ENCODE data around the gene GJB6. TPM values are rescaled to one million over a fixed set of nuclear protein-coding genes. Genes with fewer than 3 reads are reported as not detected.
"Not testable (repeated sequence)": the region's sequence is repeated elsewhere in the genome, so short reads cannot be mapped to it uniquely, and the experiment has no call there.

The GJB6 gene
- total RNA-seq = under 1 TPM in 2 of 8 experiments, not detected in 6; 0.19 to 0.50 TPM

DNA sequence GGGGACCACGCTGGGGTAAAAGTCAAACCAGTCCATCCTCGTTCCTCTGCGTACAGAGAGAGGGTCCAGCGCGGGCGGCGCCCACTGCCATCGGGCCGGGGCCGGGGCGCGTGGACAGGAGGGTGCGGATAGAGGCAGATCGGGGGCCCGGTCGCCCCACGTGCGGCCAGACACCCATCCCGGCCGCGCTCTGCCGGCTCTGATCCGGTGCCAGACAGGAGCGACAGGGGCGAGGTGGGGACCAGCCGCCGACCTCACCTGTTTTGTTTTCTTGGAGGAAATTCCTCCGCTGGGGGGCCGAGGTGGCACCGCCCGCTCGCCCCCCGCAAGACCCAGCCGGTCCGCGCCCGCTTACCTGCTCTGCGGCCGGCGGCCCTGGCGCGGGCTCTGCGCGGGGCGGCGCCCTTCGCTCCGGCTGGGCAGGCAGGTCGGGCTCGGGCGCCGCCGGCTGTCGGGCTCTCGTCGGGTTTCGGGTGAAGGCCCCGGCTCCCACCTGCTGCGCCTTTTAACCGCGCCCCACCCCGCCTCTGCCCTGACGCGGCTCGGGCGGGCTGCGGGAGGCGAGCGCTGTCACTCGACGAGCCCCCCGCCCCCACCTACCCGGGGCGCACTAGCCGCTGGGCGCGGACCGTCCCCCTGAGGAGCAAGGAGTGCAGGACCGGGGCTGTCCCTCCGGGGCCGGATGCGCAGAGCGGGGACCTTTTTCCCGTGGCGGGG is at the start of gene GJB6:
Gene GJB6, minus strand, starts transcription at position 481 of the 717 bp plus-strand sequence. CDS start 8,839 bp downstream, outside the sequence.
- Histone ChIP-seq H3K27ac (no peak within 1 kb of the TSS), H3K4me1 (replicated peaks in 1 of 2) (no peaks in the 10 kb centered on the region), H3K4me3 (peak within 1 kb of the TSS in 3 of 5 donors; percentile 14 to 16 (median 15))
- in situ Hi-C loops (cut with MboI; ENCODE audit: low pct_unique_long_range_greater_than_20kb in 2 of 9, low sequenced_read_pairs in 9 of 9, unreplicated experiment in 9 of 9) = no loop called here
- peak in 5 of 8 experiments; percentile 16 to 82 (median 43) for ATAC-seq (replicated peaks in 6 of 8)
- WGBS, 10 experiments = 0 to 20% (median 2%) methylated on average over 2 to 5 of the region's 85 CpGs; no CpG with 5 or more reads in 6 of the 10 experiments

- in situ Hi-C loops (cut with MboI; ENCODE audit: low pct_unique_long_range_greater_than_20kb in 2 of 9, low sequenced_read_pairs in 9 of 9, unreplicated experiment in 9 of 9); H3K27ac ChIP-seq; ATAC-seq (replicated peaks in 6 of 8); H3K4me3 ChIP-seq; H3K4me1 ChIP-seq (replicated peaks in 1 of 2): not testable (repeated sequence)
- 45 to 100% (median 90%) methylated on average over 1 to 5 of the region's 5 CpGs; no CpG with 5 or more reads in 1 of the 10 experiments for WGBS, 10 experiments
Measured at GRCh38 chr13:20276901-20277300, 44.8 kb upstream of the GJB6 start.

DNA sequence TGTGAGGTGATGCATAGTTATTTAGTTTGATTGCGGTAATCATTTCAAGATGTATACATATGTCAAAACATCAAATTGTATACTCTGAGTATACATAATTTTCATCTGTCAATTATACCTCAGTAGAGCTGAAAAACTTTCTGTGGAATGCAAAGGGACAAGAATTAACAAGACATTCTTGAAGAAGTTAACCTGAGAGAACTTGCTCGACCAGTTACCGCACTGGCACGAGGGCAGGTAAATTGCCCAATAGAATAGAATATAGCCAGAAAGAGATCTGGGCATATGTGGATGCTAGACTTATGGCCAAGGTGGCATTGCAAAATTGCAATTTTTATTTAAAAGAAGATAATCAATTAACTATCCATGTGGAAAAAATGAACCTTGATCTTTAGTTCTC is 42.3 kb upstream of the GJB6 start:
- Histone ChIP-seq H3K27ac (no peak overlapping the region), H3K4me3 (no peak overlapping the region), H3K4me1 (replicated peaks in 1 of 2) (no peaks in the 10 kb centered on the region)
- in situ Hi-C loops (cut with MboI; ENCODE audit: low pct_unique_long_range_greater_than_20kb in 2 of 9, low sequenced_read_pairs in 9 of 9, unreplicated experiment in 9 of 9) = no loop called here
- 53 to 97% (median 82%) methylated on average over 2 to 4 of the region's 4 CpGs; no CpG with 5 or more reads in 2 of the 10 experiments for WGBS, 10 experiments
- no peak for ATAC-seq (replicated peaks in 6 of 8)

- in situ Hi-C loops (cut with MboI; ENCODE audit: low pct_unique_long_range_greater_than_20kb in 2 of 9, low sequenced_read_pairs in 9 of 9, unreplicated experiment in 9 of 9) = no loop called here
- no peak for ATAC-seq (replicated peaks in 6 of 8)
- Histone ChIP-seq H3K4me3 (no peak overlapping the region), H3K27ac (no peak overlapping the region), H3K4me1 (replicated peaks in 1 of 2) (no peaks in the 10 kb centered on the region)
- WGBS, 10 experiments = 0 to 95% (median 62%) methylated on average over 1 to 12 of the region's 17 CpGs; no CpG with 5 or more reads in 1 of the 10 experiments
Measured at GRCh38 chr13:20272588-20273171, 40.6 kb upstream of the GJB6 start.

GRCh38 chr13:20272104-20272503 is 40.0 kb upstream of the GJB6 start:
- in situ Hi-C loops (cut with MboI; ENCODE audit: low pct_unique_long_range_greater_than_20kb in 2 of 9, low sequenced_read_pairs in 9 of 9, unreplicated experiment in 9 of 9) = no loop called here
- Histone ChIP-seq H3K27ac (no peak overlapping the region), H3K4me1 (replicated peaks in 1 of 2) (no peaks in the 10 kb centered on the region), H3K4me3 (no peak overlapping the region)
- 50 to 83% (median 60%) methylated on average over 1 to 2 of the region's 2 CpGs; no CpG with 5 or more reads in 5 of the 10 experiments for WGBS, 10 experiments
- no peak for ATAC-seq (replicated peaks in 6 of 8)

DNA sequence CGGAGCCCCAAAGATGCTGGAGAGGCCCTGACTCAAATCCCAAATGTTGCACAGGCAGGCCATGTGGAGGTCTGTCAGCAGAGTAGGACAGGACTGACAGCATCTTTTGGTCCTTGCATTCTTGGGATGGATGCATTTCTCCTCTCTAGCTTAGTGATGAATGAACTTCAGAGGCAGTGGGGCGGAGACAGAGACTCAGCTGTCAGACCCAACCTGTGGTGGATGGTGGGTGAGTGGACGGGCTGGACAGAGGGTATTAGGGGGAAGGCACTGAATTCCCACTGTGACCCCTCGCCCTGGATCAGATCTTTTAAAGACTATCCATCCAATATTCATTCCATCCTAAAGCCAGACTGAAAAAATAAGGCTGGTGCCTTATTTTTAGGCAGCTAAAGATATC is 39.3 kb upstream of the GJB6 start:
- Histone ChIP-seq H3K4me1 (replicated peaks in 1 of 2) (no peaks in the 10 kb centered on the region), H3K27ac (no peak overlapping the region), H3K4me3 (no peak overlapping the region)
- in situ Hi-C loops (cut with MboI; ENCODE audit: low pct_unique_long_range_greater_than_20kb in 2 of 9, low sequenced_read_pairs in 9 of 9, unreplicated experiment in 9 of 9) = no loop called here
- WGBS, 10 experiments = 0 to 100% (median 61%) methylated on average over 1 to 3 of the region's 4 CpGs; no CpG with 5 or more reads in 2 of the 10 experiments
- no peak for ATAC-seq (replicated peaks in 6 of 8)

- no peak overlapping the region for H3K27ac ChIP-seq
- ATAC-seq (replicated peaks in 6 of 8) = peak in 1 of 8 experiments; percentile 52
- H3K4me3 ChIP-seq = no peak overlapping the region
- in situ Hi-C loops (cut with MboI; ENCODE audit: low pct_unique_long_range_greater_than_20kb in 2 of 9, low sequenced_read_pairs in 9 of 9, unreplicated experiment in 9 of 9) = no loop called here
- WGBS, 10 experiments = 4 to 76% (median 63%) methylated on average over 1 to 8 of the region's 9 CpGs; no CpG with 5 or more reads in 1 of the 10 experiments
- no peaks in the 10 kb centered on the region for H3K4me1 ChIP-seq (replicated peaks in 1 of 2)
Measured at GRCh38 chr13:20270163-20270865, 38.2 kb upstream of the GJB6 start.

- no peak overlapping the region for H3K4me3 ChIP-seq
- 20 to 100% (median 80%) methylated on average over 1 to 8 of the region's 9 CpGs; no CpG with 5 or more reads in 1 of the 10 experiments for WGBS, 10 experiments
- no peaks in the 10 kb centered on the region for H3K4me1 ChIP-seq (replicated peaks in 1 of 2)
- in situ Hi-C loops (cut with MboI; ENCODE audit: low pct_unique_long_range_greater_than_20kb in 2 of 9, low sequenced_read_pairs in 9 of 9, unreplicated experiment in 9 of 9) = no loop called here
- H3K27ac ChIP-seq = no peak overlapping the region
- no peak for ATAC-seq (replicated peaks in 6 of 8)
Measured at GRCh38 chr13:20264271-20265018, 32.3 kb upstream of the GJB6 start.

DNA sequence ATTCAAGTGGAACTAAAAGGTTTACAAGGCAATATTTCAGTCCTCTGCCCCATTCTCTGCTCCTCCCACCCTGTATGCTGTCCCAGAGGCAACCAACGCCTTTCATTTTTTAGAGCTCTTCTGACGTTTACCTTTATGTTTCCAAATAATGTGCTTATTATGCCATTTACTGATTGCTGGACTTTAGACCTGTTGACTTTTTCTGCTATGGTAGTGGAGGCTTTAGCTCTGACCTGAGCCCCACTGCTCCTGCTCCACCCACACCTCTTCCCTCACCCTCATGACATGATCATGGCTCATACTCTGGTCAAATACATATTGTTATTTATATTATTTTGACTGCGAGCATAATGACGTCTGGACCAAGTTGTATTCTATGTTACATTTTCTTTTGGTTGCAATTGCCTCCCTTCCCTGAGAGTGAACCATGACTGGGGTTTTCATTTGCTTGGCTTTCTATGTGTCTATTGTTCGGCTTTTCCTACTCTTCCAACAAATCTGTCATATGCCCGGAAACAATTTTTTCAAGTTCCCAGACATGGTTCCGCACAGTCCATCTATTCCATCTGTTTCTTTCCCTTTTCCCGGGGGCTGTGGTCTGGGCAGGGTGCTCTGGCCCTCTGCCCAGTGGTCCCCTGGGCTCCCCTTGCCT is 31.4 kb upstream of the GJB6 start:
- no peak overlapping the region for H3K4me3 ChIP-seq
- in situ Hi-C loops (cut with MboI; ENCODE audit: low pct_unique_long_range_greater_than_20kb in 2 of 9, low sequenced_read_pairs in 9 of 9, unreplicated experiment in 9 of 9) = no loop called here

GRCh38 chr13:20258963-20259288 is 26.8 kb upstream of the GJB6 start:
- Histone ChIP-seq H3K4me1 (replicated peaks in 1 of 2) (no peaks in the 10 kb centered on the region), H3K4me3 (no peak overlapping the region), H3K27ac (no peak overlapping the region)
- 0 to 86% (median 68%) methylated on average over 1 to 4 of the region's 4 CpGs for WGBS, 10 experiments
- no peak for ATAC-seq (replicated peaks in 6 of 8)
- in situ Hi-C loops (cut with MboI; ENCODE audit: low pct_unique_long_range_greater_than_20kb in 2 of 9, low sequenced_read_pairs in 9 of 9, unreplicated experiment in 9 of 9) = no loop called here

More for the DNA sequence above, 31.4 kb upstream of the GJB6 start:
- WGBS, 10 experiments = 49 to 100% (median 88%) methylated on average over 1 to 8 of the region's 8 CpGs; no CpG with 5 or more reads in 1 of the 10 experiments
- H3K4me1 ChIP-seq (replicated peaks in 1 of 2) = no peaks in the 10 kb centered on the region
- ATAC-seq (replicated peaks in 6 of 8) = no peak
- H3K27ac ChIP-seq = no peak overlapping the region

DNA sequence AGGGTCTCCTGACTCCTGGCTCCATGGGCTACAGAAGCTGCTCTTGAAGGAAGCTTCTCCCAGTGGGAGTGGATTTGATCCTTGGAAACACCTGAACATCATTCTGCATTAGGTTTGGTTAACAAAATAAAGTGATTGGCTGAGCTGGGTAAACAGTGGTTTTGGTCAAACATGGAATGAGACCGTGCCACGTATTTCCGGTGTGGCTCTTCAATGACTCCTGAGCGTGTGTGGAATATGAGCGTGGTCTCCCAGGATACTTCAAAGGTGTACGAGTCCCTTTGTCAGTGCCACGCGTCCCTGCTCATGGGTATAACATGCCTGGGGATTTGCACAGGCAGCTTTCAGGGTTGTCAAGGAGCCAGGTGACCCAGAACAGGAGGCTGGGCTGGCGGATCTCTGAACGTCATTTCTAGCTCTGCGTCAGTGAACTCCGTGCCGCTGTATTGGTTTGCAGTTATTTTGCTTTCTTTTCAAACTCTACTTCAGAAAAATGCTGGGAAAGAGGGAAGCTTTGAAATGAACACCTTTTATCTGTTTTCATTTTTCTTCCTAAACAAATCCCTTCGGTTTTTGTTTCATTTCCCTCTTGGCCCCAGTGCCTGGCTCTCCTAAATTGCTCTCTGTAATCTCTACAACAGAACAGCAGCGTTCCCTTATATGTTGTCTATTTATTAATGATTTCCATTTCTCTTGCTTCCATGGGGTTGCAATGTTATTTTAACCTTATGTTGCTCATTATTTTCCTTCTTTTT is 26.3 kb upstream of the GJB6 start:
- no peak for ATAC-seq (replicated peaks in 6 of 8)
- Histone ChIP-seq H3K4me1 (replicated peaks in 1 of 2) (no peaks in the 10 kb centered on the region), H3K27ac (no peak overlapping the region), H3K4me3 (no peak overlapping the region)
- in situ Hi-C loops (cut with MboI; ENCODE audit: low pct_unique_long_range_greater_than_20kb in 2 of 9, low sequenced_read_pairs in 9 of 9, unreplicated experiment in 9 of 9) = no loop called here
- WGBS, 10 experiments = 15 to 100% (median 75%) methylated on average over 3 to 13 of the region's 15 CpGs

DNA sequence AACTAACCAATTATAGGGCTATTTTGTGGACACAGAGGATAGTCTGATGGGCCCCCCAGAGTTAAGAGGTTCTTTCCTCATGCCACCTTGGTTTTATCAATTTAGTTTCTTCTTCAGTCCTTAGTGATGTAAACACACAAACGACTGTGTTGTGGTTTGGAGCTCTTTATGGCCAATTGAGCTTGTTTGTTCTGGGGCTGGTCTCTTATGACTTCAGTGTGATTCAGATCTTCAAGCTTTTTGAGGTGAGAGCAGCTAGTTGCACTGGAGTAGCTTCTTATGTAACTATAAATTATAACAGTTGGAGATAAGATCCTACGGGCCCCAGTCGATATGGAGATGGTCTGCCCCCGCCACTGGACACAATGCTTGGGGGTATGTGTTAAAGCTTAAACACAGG is 22.0 kb upstream of the GJB6 start:
- Histone ChIP-seq H3K4me3 (no peak overlapping the region), H3K4me1 (replicated peaks in 1 of 2) (no peaks in the 10 kb centered on the region), H3K27ac (no peak overlapping the region)
- in situ Hi-C loops (cut with MboI; ENCODE audit: low pct_unique_long_range_greater_than_20kb in 2 of 9, low sequenced_read_pairs in 9 of 9, unreplicated experiment in 9 of 9) = no loop called here
- ATAC-seq (replicated peaks in 6 of 8) = no peak
- 21 to 100% (median 59%) methylated on average over 2 to 4 of the region's 4 CpGs; no CpG with 5 or more reads in 3 of the 10 experiments for WGBS, 10 experiments

Data from motor neuron (in vitro differentiated cells).